Thyroid gland (tissue), 4 donors: ENCODE data around the gene DOCK2. TPM values are rescaled to one million over a fixed set of nuclear protein-coding genes. Genes with fewer than 3 reads are reported as not detected.
A peak's percentile ranks its signal among the peaks of the same experiment; 100 is the strongest.

Experiments
- DNase-seq, 2 donors: peaks; one replicate each; pipeline ENCODE4 v3.0.0-alpha.2; 2019
- H3K27ac ChIP-seq, 3 donors: fragments of 200-600 bp; sonication (generic); 1 replicate in 2 of 3; 2 replicates in 1 of 3; pipeline ENCODE4 v1.5.1; 2016 to 2019; ENCODE audit warnings: mild to moderate bottlenecking in 1 of 3, moderate library complexity in 1 of 3
- H3K27me3 ChIP-seq: fragments of 200-600 bp; sonication (generic); one replicate; pipeline ENCODE4 v1.5.1; 2019
- H3K36me3 ChIP-seq, 2 donors: fragments of 200-600 bp; sonication (generic); one replicate each; pipeline ENCODE4 v1.5.1; 2016 to 2019
- H3K4me1 ChIP-seq, 2 donors: fragments of 200-600 bp; sonication (generic); one replicate each; pipeline ENCODE4 v1.5.1; 2017 to 2019
- H3K4me3 ChIP-seq, 3 donors: fragments of 200-600 bp; sonication (generic); replicated peaks in 1 of 3; 1 replicate in 2 of 3; 2 replicates in 1 of 3; pipeline ENCODE4 v1.5.1; 2016; ENCODE audit warnings: mild to moderate bottlenecking in 1 of 3
- H3K9me3 ChIP-seq: fragments of 200-600 bp; sonication (generic); one replicate; pipeline ENCODE4 v1.5.1; 2017
- POLR2A ChIP-seq, 2 donors: fragments of 450-650 bp; IDR thresholded peaks; one replicate each; pipeline ENCODE4 v1.6.1; 2017; ENCODE audit warnings: antibody characterized with exemption in 2 of 2, mild to moderate bottlenecking in 2 of 2, moderate library complexity in 1 of 2
- WGBS, 2 donors: methylation state at CpG; one replicate each; pipeline ENCODE4 v1.1.5; 2017; 5-methylcytosine and 5-hydroxymethylcytosine counted together
- intact Hi-C: fragments of 100-400 bp; cut with DNase I; formaldehyde crosslinking; loops from one replicate; pipeline ENCODE4 v1.15.1; 2023
- total RNA-seq, 4 donors: library from RNA; depleted of rRNA; stranded (reverse); fragments of >200 nt; gene quantifications; one replicate each; pipeline ENCODE4 v1.2.3, GENCODE V29; 2016
- TF ChIP-seq, protein P1 (sequence below), 6 experiments: fragments of 200-600 bp in 3 of 6; fragments of 450-650 bp in 3 of 6; sonication (generic) in 3 of 6; IDR thresholded peaks; one replicate each; pipeline ENCODE4 v1.5.1; 2016 to 2019; ENCODE audit warnings: antibody characterized with exemption in 6 of 6, mild to moderate bottlenecking in 2 of 6, inconsistent platforms in 1 of 6, moderate library complexity in 1 of 6

DOCK2 gene
- total RNA-seq, 4 donors from 2014 or later = 4.3 to 14.1 (median 8.6) TPM

DNA sequence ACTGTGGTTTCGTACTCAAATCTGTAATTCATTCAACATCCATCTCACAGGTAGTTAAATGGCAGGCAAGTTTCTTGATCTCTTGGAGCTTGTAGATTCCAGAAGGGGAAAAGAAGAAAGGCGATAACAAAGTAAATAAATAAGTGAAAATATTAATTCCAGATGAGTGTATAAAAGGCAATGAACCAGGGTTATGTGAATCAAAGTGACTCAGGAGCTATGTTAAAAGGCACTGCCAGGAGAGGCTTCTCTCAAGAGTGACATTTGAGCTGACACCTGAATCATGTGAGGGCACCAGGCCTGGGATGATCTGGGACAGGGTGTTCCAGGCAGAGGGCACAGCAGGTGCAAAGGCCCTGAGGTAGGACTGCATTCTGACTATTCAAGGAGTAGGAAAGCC lies 45.0 kb downstream of the DOCK2 start:
- TF ChIP-seq POLR2A (IDR thresholded peaks at IDR 0.05) = no peak
- TF ChIP-seq, protein P1, sequence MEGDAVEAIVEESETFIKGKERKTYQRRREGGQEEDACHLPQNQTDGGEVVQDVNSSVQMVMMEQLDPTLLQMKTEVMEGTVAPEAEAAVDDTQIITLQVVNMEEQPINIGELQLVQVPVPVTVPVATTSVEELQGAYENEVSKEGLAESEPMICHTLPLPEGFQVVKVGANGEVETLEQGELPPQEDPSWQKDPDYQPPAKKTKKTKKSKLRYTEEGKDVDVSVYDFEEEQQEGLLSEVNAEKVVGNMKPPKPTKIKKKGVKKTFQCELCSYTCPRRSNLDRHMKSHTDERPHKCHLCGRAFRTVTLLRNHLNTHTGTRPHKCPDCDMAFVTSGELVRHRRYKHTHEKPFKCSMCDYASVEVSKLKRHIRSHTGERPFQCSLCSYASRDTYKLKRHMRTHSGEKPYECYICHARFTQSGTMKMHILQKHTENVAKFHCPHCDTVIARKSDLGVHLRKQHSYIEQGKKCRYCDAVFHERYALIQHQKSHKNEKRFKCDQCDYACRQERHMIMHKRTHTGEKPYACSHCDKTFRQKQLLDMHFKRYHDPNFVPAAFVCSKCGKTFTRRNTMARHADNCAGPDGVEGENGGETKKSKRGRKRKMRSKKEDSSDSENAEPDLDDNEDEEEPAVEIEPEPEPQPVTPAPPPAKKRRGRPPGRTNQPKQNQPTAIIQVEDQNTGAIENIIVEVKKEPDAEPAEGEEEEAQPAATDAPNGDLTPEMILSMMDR (IDR thresholded peaks at IDR 0.05) = no peak
- H3K36me3 ChIP-seq = no peaks in the 10 kb centered on the region
- intact Hi-C loops = no loop called here
- no peaks in the 10 kb centered on the region for H3K27me3 ChIP-seq
- H3K27ac ChIP-seq = no peak overlapping the region
- H3K9me3 ChIP-seq = no peaks in the 10 kb centered on the region
- WGBS, 2 donors = 96 to 97% methylated on average over 2 of the region's 2 CpGs
- H3K4me1 ChIP-seq = no peaks in the 10 kb centered on the region
- no peak overlapping the region for H3K4me3 ChIP-seq
- no peak for DNase-seq

DNA sequence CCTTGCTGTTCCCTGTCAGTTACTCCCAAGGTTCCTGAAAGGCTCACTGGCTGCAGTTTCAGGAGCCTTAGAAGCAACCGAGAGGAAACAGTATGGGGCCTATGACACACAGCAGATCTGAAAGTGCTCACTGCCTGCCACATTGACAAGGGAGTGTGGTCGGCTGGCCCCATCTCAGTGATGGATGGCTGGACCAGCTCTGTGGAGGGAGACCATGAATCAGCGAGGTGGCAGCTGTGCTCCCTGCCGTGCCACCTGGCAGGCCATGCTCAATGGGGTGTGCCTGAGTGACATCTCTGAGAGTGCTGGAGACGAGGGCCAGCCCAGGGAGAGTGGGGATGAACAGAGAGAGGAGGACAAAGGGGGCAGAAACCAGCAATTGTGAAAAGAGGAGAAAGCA lies 49.1 kb downstream of the DOCK2 start:
- 35 to 37% methylated on average over 4 to 5 of the region's 5 CpGs for WGBS, 2 donors
- Histone ChIP-seq H3K9me3 (no peaks in the 10 kb centered on the region), H3K36me3 (no peaks in the 10 kb centered on the region), H3K4me1 (no peaks in the 10 kb centered on the region), H3K27ac (no peak overlapping the region), H3K4me3 (no peak overlapping the region), H3K27me3 (no peaks in the 10 kb centered on the region)
- peak; percentile 11 to 13 for DNase-seq
- TF ChIP-seq POLR2A (IDR thresholded peaks at IDR 0.05) = no peak
- TF ChIP-seq, protein P1 (IDR thresholded peaks at IDR 0.05) = no peak
- intact Hi-C loops = no loop called here

DNA sequence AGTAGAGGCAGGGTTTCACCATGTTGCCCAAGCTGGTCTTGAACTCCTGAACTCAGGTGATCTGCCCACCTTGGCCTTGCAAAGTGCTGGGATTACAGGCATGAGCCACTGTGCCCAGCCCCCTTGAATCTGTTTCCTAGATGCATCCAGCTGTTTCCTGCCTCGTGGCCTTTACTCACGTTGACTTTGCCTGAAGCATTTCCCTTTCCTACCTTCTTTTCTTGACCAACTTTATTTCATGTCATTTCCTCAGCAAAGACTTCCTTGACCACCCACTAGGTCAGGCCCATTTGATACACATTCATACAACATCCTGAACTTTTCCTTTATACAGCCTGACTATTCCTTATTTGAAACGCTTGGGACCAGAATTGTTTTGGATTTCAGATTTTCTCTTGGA lies 51.0 kb downstream of the DOCK2 start:
- WGBS, 2 donors = 63 to 71% methylated on average over 3 of the region's 3 CpGs
- no peak for TF ChIP-seq POLR2A (IDR thresholded peaks at IDR 0.05)
- TF ChIP-seq, protein P1 (IDR thresholded peaks at IDR 0.05) = no peak
- DNase-seq = no peak

DNA sequence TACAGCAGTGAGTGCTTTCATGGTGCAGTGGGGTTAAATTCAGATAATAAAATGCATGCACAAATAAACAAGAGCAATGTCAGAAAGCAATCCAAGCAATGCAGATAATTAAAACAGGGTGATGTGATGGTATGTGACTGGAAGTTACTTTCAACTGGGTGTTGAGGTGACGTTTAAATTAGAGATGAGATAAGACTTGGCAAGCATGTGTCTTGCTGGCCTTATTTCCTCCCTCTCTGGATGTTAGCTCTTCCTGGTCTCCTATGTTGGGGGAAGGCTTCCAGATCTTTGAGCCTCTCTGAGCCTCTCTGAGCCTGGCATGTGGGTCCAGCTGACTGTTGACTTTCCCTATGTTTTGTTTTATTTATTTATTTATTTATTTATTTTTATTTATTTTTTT lies 54.4 kb downstream of the DOCK2 start:
- no peak for DNase-seq
- TF ChIP-seq POLR2A (IDR thresholded peaks at IDR 0.05) = no peak
- TF ChIP-seq, protein P1 (IDR thresholded peaks at IDR 0.05) = no peak
- Histone ChIP-seq H3K4me1 (no peaks in the 10 kb centered on the region), H3K9me3 (no peaks in the 10 kb centered on the region), H3K27ac (no peak overlapping the region), H3K36me3 (no peaks in the 10 kb centered on the region), H3K4me3 (no peak overlapping the region), H3K27me3 (no peaks in the 10 kb centered on the region)
- 57 to 66% methylated on average over 1 of the region's 1 CpG for WGBS, 2 donors
- intact Hi-C loops = no loop called here

More for the DNA sequence above, 51.0 kb downstream of the DOCK2 start:
- Histone ChIP-seq H3K9me3 (no peaks in the 10 kb centered on the region), H3K4me3 (no peak overlapping the region), H3K36me3 (no peaks in the 10 kb centered on the region), H3K4me1 (no peaks in the 10 kb centered on the region), H3K27ac (no peak overlapping the region), H3K27me3 (no peaks in the 10 kb centered on the region)
- intact Hi-C loops = no loop called here

DNA sequence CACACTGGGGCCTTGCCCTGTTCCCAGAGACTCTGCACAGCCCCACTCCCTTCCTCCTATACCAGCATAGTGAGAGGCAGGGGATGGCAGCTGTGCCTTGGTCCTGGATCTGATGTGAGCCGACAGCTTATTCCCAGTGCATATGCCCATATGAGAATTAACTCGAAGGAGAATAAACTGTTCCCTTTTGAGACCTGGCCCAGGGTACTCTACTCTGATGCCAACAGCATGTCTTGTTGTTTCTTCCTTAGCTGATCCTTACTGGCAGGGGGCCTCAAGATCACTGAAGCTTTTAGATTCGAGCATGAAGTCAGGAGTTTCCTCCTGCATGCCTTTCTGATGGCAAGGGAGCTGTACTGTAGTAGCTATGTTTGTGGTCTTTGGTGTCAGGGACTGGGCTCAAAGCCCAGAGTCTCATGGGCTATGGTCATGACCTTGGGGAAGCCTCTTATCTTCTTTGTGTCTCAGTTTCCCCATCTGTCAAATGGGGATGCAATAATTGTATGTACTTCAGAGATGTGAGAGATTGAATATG lies 57.1 kb downstream of the DOCK2 start:
- no peaks in the 10 kb centered on the region for H3K9me3 ChIP-seq

More for the DNA sequence above, 57.1 kb downstream of the DOCK2 start:
- Histone ChIP-seq H3K36me3 (no peaks in the 10 kb centered on the region), H3K4me3 (no peak overlapping the region), H3K27ac (no peak overlapping the region), H3K27me3 (no peaks in the 10 kb centered on the region), H3K4me1 (no peaks in the 10 kb centered on the region)
- intact Hi-C loops = no loop called here
- no peak for DNase-seq
- WGBS, 2 donors = 53 to 73% methylated on average over 3 of the region's 3 CpGs
- TF ChIP-seq, protein P1 (IDR thresholded peaks at IDR 0.05) = no peak
- TF ChIP-seq POLR2A (IDR thresholded peaks at IDR 0.05) = no peak
